ENCODE measurements around the gene SZT2.

The SZT2 gene

GRCh38 chr1:43438576-43438952, 48.9 kb downstream of the SZT2 start:
- DNase-seq (ENCODE audit: extremely low spot score, insufficient read length, low read depth) = no peak
- FAIRE-seq = no peak

- no peak for FAIRE-seq
- no peak for DNase-seq (ENCODE audit: extremely low spot score, insufficient read length, low read depth)
These were observed 49.4 kb downstream of the SZT2 start for GRCh38 chr1:43438953-43439581.

GRCh38 chr1:43439781-43440180, 50.1 kb downstream of the SZT2 start:
- DNase-seq (ENCODE audit: extremely low spot score, insufficient read length, low read depth) (no peak), FAIRE-seq (no peak)

- DNase-seq (ENCODE audit: extremely low spot score, insufficient read length, low read depth) = no peak
- no peak for FAIRE-seq
These were observed 50.7 kb downstream of the SZT2 start for GRCh38 chr1:43440358-43440757.

- FAIRE-seq = no peak
- DNase-seq (ENCODE audit: extremely low spot score, insufficient read length, low read depth) = no peak
These were observed 51.6 kb downstream of the SZT2 start for GRCh38 chr1:43441166-43441893.

- FAIRE-seq (no peak), DNase-seq (ENCODE audit: extremely low spot score, insufficient read length, low read depth) (no peak)
These were observed 52.4 kb downstream of the SZT2 start for GRCh38 chr1:43441894-43442637.

GRCh38 chr1:43442756-43443155, 53.1 kb downstream of the SZT2 start:
- no peak for FAIRE-seq

GRCh38 chr1:43443197-43443946, 53.7 kb downstream of the SZT2 start:
- FAIRE-seq = no peak
- DNase-seq (ENCODE audit: extremely low spot score, insufficient read length, low read depth) = no peak

More at GRCh38 chr1:43442756-43443155, 53.1 kb downstream of the SZT2 start:
- no peak for DNase-seq (ENCODE audit: extremely low spot score, insufficient read length, low read depth)

GRCh38 chr1:43444151-43444828, 54.6 kb downstream of the SZT2 start:
- FAIRE-seq = no peak

GRCh38 chr1:43444836-43445235, 55.1 kb downstream of the SZT2 start:
- FAIRE-seq (no peak), DNase-seq (ENCODE audit: extremely low spot score, insufficient read length, low read depth) (no peak)

More at GRCh38 chr1:43444151-43444828, 54.6 kb downstream of the SZT2 start:
- DNase-seq (ENCODE audit: extremely low spot score, insufficient read length, low read depth) = no peak

- DNase-seq (ENCODE audit: extremely low spot score, insufficient read length, low read depth) (no peak), FAIRE-seq (no peak)
These were observed 56.1 kb downstream of the SZT2 start for GRCh38 chr1:43445606-43446387.

GRCh38 chr1:43446388-43446740, 56.7 kb downstream of the SZT2 start:
- FAIRE-seq = no peak
- DNase-seq (ENCODE audit: extremely low spot score, insufficient read length, low read depth) = no peak

GRCh38 chr1:43446881-43447835, 57.5 kb downstream of the SZT2 start:
- no peak for DNase-seq (ENCODE audit: extremely low spot score, insufficient read length, low read depth)
- no peak for FAIRE-seq

GRCh38 chr1:43447891-43448708, 58.4 kb downstream of the SZT2 start:
- DNase-seq (ENCODE audit: extremely low spot score, insufficient read length, low read depth) = no peak
- no peak for FAIRE-seq

GRCh38 chr1:43448955-43449707, 59.4 kb downstream of the SZT2 start:
- FAIRE-seq = no peak

GRCh38 chr1:43449708-43450069, 60.0 kb downstream of the SZT2 start:
- no peak for DNase-seq (ENCODE audit: extremely low spot score, insufficient read length, low read depth)

More at GRCh38 chr1:43448955-43449707, 59.4 kb downstream of the SZT2 start:
- DNase-seq (ENCODE audit: extremely low spot score, insufficient read length, low read depth) = no peak

More at GRCh38 chr1:43449708-43450069, 60.0 kb downstream of the SZT2 start:
- FAIRE-seq = no peak
